Measurements from ENCODE around the gene GDI1.

Gene GDI1

DNA sequence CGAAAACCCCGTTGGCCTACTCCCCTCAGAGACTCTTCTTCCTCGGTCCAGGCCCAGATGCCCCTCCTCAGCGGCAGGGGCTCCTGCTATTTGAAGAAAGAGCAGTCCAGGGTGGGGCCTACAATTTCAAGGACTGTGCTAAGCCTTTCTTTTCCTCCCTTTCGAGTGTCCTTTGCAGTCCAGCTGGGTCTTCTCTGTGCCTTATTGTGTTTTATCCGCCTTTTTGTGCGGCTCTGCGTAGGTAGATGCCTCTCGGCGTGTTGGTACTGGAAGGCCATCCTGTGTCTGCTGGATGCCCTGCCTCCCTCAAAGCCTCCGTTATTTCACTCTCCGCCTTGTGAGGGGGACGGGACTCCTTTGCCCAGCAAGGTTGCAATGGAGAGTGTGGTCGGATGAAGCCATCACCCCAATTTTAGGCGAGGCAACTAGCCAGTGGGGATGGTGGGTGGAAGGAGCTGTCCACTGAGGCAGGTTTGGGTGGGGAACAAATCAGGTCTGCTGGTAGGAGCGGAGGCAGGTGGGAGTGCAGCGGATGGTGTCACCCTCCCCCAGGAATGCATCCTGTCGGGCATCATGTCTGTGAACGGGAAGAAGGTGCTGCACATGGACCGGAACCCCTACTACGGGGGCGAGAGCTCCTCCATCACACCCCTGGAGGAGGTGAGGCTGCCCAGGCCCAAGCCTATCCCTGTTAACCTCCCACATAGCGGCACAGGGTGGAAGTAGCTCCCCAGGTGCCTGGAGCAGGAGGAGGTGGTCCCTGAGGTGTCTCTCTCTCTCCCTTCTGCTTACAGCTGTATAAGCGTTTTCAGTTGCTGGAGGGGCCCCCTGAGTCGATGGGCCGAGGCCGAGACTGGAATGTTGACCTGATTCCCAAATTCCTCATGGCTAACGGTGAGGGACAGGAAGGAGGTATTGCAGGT lies 1.3 kb downstream of the GDI1 start:
- DNase-seq (ENCODE audit: low read depth), result no peak

GRCh38 chrX:154439841-154440240 lies 2.9 kb downstream of the GDI1 start:
- no peak for DNase-seq (ENCODE audit: low read depth)

GRCh38 chrX:154440623-154441357 lies 3.8 kb downstream of the GDI1 start:
- no peak for DNase-seq (ENCODE audit: low read depth)

- DNase-seq (ENCODE audit: low read depth), result no peak
These were observed 4.6 kb downstream of the GDI1 start for GRCh38 chrX:154441564-154441963.

GRCh38 chrX:154441984-154442707 lies 5.2 kb downstream of the GDI1 start:
- no peak for DNase-seq (ENCODE audit: low read depth)

- DNase-seq (ENCODE audit: low read depth), result no peak
These were observed 6.5 kb downstream of the GDI1 start for GRCh38 chrX:154443479-154443910.

- DNase-seq (ENCODE audit: low read depth), result peak; percentile 53
These were observed 7.2 kb downstream of the GDI1 start, which contains the start of gene FAM50A for GRCh38 chrX:154443992-154444754. Gene FAM50A, plus strand, starts transcription at chrX:154444141. Its CDS starts 95 bp downstream, at chrX:154444236.

GRCh38 chrX:154444755-154445246 lies 7.8 kb downstream of the GDI1 start:
- no peak for DNase-seq (ENCODE audit: low read depth)

- DNase-seq (ENCODE audit: low read depth), result no peak
These were observed 8.8 kb downstream of the GDI1 start for GRCh38 chrX:154445776-154446175.

GRCh38 chrX:154446430-154446829 lies 9.5 kb downstream of the GDI1 start:
- DNase-seq (ENCODE audit: low read depth), result no peak

DNA sequence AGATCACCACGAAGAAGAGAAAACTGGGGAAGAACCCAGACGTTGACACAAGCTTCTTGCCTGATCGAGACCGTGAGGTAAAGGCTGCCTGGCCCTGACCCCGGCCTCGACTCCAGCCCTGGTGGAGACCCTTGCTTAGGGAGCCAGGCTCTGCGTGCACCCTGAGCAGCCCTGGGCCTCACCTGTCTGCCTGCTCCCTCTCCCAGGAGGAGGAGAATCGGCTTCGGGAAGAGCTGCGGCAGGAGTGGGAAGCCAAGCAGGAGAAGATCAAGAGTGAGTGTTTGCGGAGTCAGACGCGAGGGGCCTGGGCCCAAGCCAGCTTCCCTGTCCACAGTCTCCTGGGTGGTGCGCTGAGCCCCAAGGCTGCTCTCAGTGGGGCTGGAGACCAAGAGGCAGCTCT lies 11.5 kb downstream of the GDI1 start:
- no peak for DNase-seq (ENCODE audit: low read depth)

DNA sequence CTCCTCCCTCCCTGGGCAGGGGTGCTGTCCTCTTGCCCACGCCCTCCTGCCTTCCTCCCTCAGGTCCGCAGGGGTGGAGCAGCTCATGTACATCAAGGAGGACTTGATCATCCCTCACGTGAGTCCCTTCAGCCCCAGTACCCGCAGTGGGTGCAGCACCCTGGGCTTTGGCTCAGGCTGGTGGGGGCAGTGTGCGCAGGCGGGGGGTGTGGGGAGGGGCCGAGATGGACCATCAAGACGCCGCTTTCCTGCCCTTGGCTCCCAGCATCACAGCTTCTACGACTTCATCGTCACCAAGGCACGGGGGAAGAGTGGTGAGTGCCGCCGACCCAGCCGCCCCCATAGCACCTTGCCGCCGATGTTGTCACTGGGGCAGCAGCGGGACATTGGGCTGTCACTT lies 12.7 kb downstream of the GDI1 start:
- DNase-seq (ENCODE audit: low read depth), result no peak

DNA sequence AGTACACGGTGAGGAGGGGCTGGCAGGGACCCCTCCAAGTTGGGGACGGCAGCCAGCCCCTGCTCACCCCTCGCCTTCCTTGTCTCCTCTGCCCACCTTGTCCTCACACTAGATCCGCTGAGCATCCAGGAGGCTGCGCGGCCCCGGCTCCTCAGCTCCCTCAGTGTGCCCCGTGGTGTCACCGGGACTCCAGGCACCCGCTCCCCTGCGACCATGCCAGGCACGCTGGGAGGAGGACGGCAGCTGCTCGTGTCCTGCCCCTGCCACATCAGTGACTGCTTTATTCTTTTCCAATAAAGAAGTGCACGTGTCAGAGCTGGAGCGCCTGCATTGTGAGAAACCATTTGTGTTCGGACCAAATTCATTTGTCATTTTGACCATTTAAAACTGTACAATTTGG lies 13.4 kb downstream of the GDI1 start:
- DNase-seq (ENCODE audit: low read depth), result no peak

GRCh38 chrX:154452823-154453222 lies 15.9 kb downstream of the GDI1 start:
- no peak for DNase-seq (ENCODE audit: low read depth)

GRCh38 chrX:154457491-154458115 lies 20.6 kb downstream of the GDI1 start:
- DNase-seq (ENCODE audit: low read depth), result peak; percentile 39

DNA sequence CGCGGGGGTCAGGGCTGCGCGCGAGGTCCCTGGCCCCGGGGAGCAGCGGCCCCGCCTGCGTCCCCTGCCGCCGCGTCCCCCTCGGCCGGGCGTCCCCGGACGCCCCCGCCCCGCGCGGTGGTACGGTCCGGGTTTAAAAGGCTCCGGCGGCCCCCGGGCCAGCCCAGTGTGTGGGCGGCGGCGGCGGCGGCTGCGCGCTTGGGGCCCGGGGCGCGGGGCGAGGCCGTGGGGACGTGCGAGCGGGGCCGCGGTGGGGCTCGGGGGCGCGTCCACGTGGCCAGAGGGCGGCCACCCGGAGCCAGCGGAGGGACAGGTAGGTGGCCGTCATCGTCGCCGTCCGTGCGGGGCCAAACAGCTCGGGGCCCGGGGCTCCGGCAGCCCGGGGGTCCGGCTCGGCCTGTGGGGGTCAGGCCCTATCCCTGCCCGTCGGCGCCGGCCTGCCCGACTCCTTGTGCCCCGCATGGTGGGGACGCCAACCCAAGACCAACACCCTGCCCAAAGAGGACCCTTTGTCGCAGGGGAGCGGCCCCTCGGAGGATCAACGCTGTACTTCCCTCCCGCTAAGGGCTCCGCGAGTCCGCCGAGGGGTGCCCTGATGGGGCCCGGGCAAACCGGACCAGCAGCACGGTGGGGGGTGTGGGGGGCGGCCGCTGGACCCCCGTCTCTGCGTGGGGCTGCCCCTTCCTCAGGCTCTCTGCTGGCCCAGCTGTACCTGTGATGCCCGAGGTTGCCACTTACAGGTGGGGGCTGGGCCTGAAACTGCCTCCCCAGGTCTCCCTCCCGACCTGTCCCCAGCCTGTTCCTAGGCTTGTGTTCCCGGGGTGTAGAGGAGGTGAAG lies 21.4 kb downstream of the GDI1 start, which contains the start of gene PLXNA3:
TSS of gene PLXNA3 (plus strand) at position 166 of the 838 bp plus-strand sequence. CDS start 1,903 bp downstream, outside the sequence.
- peak; percentile 48 for DNase-seq (ENCODE audit: low read depth)

- DNase-seq (ENCODE audit: low read depth), result no peak
These were observed 22.2 kb downstream of the GDI1 start for GRCh38 chrX:154458954-154459778.

DNA sequence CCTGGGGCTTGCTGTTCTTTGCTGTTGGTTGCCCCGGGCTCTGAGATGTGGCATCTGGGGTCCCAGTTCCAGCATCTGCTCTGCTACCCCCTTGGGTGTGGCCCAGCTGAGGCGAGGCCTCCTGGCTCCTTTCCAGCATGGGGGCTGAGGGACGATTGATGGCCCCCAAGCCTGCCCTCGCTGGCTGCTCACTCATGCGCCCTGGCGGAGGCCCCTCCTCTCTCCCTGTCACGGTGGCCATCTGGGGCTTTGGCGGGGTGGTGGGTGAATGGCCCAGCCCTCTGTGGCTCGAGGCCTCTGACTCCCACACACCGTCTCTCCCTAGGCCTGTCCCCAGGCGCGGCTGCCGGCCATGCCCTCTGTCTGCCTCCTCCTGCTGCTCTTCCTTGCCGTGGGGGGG lies 22.9 kb downstream of the GDI1 start:
- DNase-seq (ENCODE audit: low read depth), result no peak

- DNase-seq (ENCODE audit: low read depth), result no peak
These were observed 23.4 kb downstream of the GDI1 start for GRCh38 chrX:154460326-154460725.

Data from stimulated activated CD8-positive, alpha-beta memory T cell treated with anti-CD3 and anti-CD28 coated beads, Interleukin-12 subunit alpha, Interleukin-12 subunit beta, amount 100 ng/mL, for 4 hours (primary cell).